LHCN-M2 (cell line): ENCODE data around the gene OR10AG1. TPM values are rescaled to one million over a fixed set of nuclear protein-coding genes. Genes with fewer than 3 reads are reported as not detected.

ENCODE experiments used
- DNase-seq: peaks from one replicate; pipeline ENCODE4 v3.0.0-alpha.2; 2012; ENCODE audit warnings: low read depth
- polyA plus RNA-seq: library from polyadenylated mRNA; unstranded; fragments of >200 nt; gene quantifications from one replicate; pipeline ENCODE4 v1.2.1, GENCODE V29; 2012; ENCODE audit warnings: missing spikeins
- total RNA-seq: library from RNA; depleted of rRNA; stranded (reverse); fragments of >200 nt; gene quantifications from 2 replicates; pipeline ENCODE4 v1.2.3, GENCODE V29; 2014; rRNA removed

OR10AG1 gene, protein sequence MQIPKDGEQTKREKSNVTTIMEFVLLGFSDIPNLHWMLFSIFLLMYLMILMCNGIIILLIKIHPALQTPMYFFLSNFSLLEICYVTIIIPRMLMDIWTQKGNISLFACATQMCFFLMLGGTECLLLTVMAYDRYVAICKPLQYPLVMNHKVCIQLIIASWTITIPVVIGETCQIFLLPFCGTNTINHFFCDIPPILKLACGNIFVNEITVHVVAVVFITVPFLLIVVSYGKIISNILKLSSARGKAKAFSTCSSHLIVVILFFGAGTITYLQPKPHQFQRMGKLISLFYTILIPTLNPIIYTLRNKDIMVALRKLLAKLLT
- total RNA-seq: not detected in 2 replicates
- not detected for polyA plus RNA-seq

DNA sequence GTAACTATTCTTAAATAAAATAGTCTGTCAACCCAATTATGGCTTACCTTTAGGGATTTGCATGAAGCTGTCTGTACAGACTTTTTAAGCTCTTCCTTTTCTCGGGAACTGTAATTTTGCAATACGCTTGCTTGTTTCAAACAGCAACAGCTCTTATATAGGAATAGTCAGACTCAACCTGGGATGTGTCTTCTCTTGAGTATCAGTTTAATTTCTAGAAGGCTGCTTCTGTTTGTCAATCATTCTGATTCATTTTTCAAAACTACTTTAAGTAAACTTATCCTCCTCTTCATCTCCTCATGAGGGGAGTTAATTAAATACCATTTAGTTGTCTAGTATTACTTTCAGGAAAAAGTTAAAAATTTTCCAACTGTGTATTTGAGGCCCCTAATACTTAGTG lies at the start of gene OR10AG1:
Gene OR10AG1, minus strand, starts transcription at position 101 of the 400 bp plus-strand sequence. Its CDS starts 38 bp downstream, at position 63.
- no peak for DNase-seq

DNA sequence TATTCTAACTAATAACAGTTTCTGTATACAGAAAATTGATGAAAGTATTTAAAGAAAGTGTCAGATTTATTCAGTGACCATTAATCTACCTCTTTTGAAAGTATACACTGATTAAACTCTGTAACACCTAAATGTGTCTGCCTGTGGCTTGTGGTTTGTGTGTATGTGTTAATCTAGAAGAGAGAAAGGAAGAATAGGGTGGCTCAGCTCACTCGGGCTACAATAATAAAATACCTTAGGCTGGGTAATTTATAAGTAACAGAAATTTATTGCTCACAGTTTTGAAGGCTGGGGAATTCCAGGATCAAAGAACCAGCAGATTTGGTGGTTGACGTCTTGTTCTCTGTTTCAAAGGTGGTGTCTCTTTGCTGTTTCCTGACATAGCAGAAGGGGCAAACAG lies 44.1 kb upstream of the OR10AG1 start:
- no peak for DNase-seq

DNA sequence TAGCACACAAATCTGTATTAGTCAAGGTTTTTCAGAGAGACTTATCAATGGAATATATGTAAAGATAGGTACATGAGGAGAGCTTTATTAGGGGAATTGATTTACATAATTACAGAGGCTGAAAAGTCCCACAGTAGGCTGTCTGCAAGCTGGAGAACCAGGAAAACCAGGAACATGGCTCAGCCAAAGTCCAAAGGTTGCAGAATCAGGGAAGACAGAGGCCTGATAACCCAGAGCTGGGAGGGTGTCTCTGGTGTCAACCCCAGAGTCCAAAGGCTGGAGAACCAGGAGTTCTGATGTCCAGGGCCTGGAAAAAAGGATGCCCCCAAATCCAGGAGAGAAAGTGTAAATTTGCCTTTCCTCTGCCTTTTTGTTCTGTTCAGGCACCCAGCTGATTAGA lies 41.0 kb upstream of the OR10AG1 start:
- no peak for DNase-seq

DNA sequence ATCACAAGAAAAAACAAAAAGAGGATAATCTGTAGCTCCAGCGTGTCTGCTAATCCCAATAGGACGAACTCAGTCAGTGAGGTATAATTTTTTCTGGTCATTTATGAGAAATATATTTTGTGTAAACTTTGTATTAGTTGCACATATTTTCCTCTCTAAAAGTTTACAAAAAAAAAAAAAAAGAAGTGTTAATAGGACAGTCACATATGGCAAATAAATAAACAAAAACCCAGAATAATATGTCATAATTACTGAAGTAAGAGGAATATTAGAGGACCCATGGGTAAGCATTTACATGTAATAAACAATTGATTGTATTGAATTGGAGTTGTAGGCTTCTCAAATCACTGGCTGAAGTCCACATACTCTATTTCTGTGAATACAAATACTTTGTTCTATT lies 24.8 kb upstream of the OR10AG1 start, which contains the start of gene OR5F1:
Gene OR5F1, minus strand, starts transcription at position 101 of the 400 bp plus-strand sequence. Its CDS starts 0 bp downstream, at position 101.
- DNase-seq: no peak

DNA sequence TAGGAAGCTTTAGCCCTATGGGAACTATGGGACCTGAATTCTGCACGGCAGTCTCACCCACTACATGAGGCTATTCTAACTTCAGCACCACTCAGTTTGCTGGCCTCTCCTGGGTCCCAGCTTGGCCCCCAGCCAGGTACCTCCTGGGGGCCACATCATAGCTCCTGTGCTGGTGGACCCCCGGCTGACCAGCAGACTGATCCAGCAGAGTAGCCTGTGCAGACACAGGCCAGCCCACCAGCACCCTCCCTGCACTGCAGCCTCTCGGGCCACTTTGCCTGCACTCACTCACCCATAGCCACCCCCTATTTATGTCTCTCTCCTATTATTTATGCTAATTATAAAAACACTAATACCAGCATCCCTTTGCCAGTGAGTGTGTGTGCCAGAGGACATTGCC lies 1.2 kb upstream of the OR10AG1 start:
- DNase-seq: no peak

DNA sequence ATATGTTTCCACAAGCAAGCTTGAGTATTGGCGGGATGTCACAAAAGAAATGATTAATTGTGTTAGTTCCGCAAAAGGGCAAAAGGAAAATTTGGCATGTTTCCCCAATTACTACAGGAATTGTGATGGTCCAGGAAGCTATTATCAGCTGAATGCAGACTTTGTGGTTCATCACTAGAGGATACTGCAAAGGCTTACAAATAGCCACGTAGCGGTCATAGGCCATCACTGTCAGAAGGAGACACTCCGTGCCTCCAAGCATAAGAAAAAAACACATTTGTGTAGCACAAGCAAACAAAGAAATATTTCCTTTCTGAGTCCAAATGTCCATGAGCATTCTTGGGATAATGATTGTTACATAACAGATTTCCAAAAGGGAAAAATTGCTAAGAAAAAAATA lies 1.8 kb downstream of the OR10AG1 start:
- DNase-seq: no peak

DNA sequence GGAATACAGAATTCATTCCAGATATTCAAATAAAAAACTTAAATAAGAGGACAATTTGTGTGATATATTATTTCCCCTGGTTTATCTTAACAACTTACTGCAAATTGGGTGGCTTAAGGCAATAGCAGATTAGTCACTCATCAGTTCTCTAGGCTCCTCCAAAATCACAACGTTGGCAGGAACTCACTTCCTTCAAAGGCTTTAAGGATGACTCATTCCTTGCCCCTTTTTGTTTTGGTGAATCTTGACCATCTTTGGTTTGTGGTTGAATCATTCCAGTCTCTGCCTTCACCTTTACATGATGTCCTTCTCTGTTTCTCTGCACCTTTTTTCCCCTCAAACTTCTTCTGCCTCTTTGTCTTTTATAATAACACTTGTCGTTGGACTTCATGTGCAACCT lies 3.4 kb downstream of the OR10AG1 start:
- no peak for DNase-seq

DNA sequence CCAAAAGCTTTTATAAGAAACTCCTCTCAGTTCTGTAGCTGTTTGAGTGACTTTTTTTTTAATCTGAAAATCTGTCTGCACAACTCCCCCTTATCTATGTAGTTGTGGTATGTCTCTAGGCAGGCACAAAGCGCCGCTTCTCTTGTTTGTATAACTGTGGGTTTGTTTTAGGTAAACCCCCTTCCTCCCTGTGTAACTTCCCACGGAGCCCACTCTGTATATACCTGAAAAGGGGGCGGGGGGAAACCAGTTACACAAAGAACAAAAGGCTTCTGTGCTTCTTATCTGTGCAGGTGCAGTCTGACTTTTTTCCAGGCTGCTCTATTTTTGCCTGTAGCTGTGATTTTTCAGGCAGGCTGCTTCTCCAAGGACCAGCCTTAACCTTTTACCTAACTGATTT lies 13.2 kb downstream of the OR10AG1 start:
- DNase-seq: no peak

DNA sequence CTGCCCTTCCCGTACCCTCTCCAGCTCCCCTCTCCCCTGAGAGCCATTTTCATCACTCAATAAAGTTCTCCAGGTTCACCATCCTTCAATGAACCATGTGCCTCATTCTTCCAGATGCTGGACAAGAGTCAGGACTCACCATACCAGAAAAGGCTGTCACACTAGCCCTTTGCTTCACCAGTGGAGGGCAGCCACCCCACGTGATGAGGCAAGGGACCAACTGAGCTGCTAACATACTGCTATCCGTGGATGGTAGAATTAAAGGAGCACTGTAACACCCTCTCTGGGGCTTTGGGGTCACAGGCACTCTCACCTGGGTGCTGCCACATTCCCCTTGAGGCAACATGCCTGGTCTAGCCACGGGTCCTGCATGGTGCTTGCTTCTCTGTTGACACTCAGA lies 20.4 kb downstream of the OR10AG1 start:
- DNase-seq: no peak

DNA sequence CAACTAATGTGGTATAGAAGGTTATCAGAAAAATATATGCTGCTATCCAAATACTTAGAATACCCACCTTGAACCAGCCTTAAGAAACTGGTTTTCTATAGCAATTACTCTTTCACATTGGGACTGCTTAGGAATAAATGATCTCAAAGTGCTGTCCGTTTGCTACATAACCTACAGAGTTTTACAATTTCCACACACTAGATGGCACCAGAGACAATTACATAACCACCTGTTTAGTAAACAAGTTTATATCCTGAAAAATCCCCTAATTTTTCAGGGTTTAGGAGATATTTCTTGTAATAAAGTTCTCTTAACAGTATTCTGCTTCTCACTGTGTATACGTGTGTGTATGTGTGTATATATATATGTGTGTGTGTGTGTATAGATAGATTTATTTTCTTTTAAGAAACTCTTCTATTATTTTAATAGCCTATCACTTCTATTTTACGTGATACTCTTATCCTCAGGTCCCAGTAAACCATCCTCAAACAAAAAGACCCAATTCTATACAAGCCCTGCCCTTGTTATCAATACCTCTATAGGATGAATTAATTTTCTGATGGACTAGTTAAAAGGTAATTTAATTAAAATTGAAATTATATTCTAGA lies 26.9 kb downstream of the OR10AG1 start:
- DNase-seq: peak; percentile 8

DNA sequence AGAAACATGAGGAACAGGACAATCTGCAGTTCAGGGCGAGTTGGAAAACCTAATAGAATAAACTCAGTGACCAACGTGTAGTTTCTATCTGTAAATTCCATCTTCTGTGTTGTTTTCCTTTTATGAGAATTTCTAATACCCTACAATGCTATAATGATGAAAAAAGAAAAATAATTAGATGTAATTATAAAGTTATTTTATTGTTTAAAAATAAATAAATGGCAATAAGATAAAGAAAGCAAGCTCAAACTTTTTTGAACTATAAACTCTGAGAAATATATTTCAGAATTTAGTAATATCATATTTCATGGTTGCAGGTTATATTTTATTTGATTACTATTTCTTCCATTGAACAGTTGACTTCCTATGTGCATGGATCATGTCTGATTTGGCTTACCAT lies 33.4 kb downstream of the OR10AG1 start, which contains the start of gene OR5I1:
Gene OR5I1, minus strand, starts transcription at position 101 of the 400 bp plus-strand sequence. Its CDS starts 0 bp downstream, at position 101.
- DNase-seq: no peak

DNA sequence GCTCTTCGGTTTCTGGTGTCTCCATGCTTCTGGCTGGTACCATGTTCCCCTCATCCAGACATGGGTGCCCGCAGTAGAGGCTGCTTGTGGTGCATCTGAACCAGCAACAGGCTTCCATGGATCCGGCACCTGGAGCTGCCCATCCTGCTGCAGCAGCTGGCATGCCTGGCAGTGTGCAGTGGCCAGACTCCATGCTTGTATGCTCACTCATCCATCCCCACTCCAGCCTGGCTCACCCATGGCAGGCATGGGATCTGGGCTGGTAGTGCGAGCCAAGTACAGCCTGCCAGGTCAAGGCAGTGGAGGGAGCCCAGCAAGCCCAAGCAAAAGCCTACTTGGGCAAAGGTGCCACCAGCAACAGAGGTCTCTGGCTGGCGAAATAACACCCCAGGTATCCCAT lies 49.2 kb downstream of the OR10AG1 start:
- DNase-seq: no peak

Other genes starting within 250 kb of the OR10AG1 start
- not detected in 2 replicates for gene OR5D13, start 196.5 kb downstream of the OR10AG1 start, total RNA-seq
- gene OR5D14, start 174.4 kb downstream of the OR10AG1 start, total RNA-seq: not detected in 2 replicates
- not detected in 2 replicates for gene OR5L1, start 158.6 kb downstream of the OR10AG1 start, total RNA-seq
- not detected in 2 replicates for gene OR5D18, start 150.3 kb downstream of the OR10AG1 start, total RNA-seq
- gene OR5L2, start 142.7 kb downstream of the OR10AG1 start, total RNA-seq: not detected in 2 replicates
- gene OR5D16, start 131.2 kb downstream of the OR10AG1 start, total RNA-seq: not detected in 2 replicates
- gene TRIM51, start 86.6 kb downstream of the OR10AG1 start, total RNA-seq: not detected in 2 replicates
- not detected in 2 replicates for gene OR5W2, start 55.4 kb downstream of the OR10AG1 start, total RNA-seq
- gene OR5I1, start 33.5 kb downstream of the OR10AG1 start, total RNA-seq: not detected in 2 replicates
- gene OR5F1, start 24.7 kb upstream of the OR10AG1 start, total RNA-seq: not detected in 2 replicates
- not detected in 2 replicates for gene OR5AS1, start 57.7 kb upstream of the OR10AG1 start, total RNA-seq
- gene OR8I2, start 123.4 kb upstream of the OR10AG1 start, total RNA-seq: not detected in 2 replicates
- gene OR8H2, start 133.7 kb upstream of the OR10AG1 start, total RNA-seq: not detected in 2 replicates
- gene OR8H3, start 152.4 kb upstream of the OR10AG1 start, total RNA-seq: not detected in 2 replicates
- not detected in 2 replicates for gene OR8J3, start 170.3 kb upstream of the OR10AG1 start, total RNA-seq
- not detected in 2 replicates for gene OR8K5, start 190.4 kb upstream of the OR10AG1 start, total RNA-seq
- not detected in 2 replicates for gene OR5J2, start 206.7 kb upstream of the OR10AG1 start, total RNA-seq